NCI-H1436 treated with DMSO at 0.1 percent for 48 hours (cell line): Measurements from ENCODE around the gene RIT1.
A peak's percentile ranks its signal among the peaks of the same experiment; 100 is the strongest.

Experiments
- DNase-seq: peaks from one replicate; lab custom pipeline; 2025; lab: John Stamatoyannopoulos, UW

The RIT1 gene

DNA sequence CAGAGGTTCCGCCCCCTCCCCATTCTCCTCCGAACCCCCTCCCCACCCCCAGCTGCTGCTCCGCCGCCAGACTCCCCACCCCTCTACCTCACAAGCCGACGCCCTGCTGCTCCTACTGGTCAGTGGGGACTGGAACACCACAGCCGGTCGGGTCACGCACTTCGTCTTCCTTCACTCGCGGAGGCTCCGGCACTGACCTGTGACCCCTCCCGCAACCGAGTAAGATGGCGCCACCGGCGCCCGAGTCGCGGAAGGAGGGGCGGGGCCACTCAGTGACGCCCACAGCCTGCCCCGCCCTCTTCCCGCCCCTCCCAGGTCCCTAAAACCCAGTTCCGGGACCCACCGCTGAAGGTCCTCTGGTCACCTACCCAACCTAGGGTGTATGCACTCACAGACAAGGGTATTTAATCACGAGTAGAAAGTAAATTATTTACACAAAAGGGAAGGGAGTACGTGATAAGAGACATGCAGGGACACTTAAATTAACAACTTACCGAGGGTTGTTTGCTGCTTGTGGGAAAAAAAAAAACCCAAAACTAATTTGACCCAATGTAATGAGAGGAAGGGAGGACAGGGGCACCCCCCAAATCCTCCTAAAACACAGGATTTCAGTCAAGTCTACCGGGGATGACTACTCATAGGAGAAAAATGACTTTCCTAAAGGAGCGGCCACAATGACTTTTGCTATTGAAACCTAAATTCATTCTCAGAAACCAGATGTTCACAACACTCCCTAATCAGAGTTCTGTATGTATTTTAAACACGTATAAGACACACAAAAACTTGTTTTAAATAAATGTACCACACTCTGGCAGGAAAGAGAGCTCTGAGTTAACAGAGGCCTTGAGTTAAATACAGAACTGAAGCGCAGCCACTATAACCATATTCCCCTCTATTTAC lies at the start of gene RIT1:
Gene RIT1 (minus strand): TSS at position 194 of the 900 bp plus-strand sequence. CDS start 588 bp downstream, outside the sequence.
- no peak for DNase-seq

GRCh38 chr1:155960081-155960745 lies 49.1 kb upstream of the RIT1 start:
- no peak for DNase-seq

DNA sequence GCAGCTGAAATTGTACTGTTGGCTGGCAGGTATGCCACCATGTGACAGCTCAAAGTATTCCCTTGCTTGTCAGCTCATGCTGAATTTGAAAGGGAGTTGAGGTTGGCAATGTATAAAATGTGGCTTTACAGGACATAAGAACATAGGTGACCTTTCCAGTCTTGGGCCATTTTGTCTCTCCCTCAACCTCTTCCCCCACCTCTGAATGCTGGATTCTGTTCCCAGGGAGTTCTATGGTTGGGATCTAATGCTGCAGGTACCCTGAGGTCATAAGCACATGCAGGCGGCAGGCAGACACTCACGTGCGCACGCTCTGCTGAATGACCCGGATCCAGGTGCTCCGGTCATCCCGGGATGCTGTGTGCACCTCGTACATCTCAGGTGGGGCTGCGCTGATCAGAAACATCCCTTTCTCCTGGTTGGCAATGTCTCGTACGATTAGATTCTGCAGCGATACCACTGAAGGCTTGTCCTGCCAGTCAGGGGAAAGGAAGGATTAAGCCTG lies 46.3 kb upstream of the RIT1 start:
- DNase-seq, result no peak

DNA sequence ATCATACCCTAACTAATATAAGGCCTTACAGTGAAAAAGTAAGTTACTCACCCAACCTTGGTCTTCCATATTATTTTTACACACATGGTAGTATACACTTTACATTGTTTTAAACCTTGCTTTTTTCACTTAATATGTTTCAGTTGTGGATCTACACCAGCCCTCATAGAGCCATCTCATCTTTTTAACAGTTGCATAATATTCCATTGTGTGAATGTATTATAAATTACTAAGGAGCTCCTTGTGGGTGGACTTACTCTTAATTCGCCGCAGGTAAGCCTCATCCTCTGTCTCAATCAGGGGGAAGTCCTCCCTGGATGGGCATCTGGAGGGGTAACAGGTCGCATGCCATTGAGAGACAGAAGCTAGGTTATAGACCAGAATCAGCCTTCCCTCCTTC lies 43.5 kb upstream of the RIT1 start:
- no peak for DNase-seq

- DNase-seq, result no peak
Measured at GRCh38 chr1:155952505-155952890, 41.3 kb upstream of the RIT1 start.

DNA sequence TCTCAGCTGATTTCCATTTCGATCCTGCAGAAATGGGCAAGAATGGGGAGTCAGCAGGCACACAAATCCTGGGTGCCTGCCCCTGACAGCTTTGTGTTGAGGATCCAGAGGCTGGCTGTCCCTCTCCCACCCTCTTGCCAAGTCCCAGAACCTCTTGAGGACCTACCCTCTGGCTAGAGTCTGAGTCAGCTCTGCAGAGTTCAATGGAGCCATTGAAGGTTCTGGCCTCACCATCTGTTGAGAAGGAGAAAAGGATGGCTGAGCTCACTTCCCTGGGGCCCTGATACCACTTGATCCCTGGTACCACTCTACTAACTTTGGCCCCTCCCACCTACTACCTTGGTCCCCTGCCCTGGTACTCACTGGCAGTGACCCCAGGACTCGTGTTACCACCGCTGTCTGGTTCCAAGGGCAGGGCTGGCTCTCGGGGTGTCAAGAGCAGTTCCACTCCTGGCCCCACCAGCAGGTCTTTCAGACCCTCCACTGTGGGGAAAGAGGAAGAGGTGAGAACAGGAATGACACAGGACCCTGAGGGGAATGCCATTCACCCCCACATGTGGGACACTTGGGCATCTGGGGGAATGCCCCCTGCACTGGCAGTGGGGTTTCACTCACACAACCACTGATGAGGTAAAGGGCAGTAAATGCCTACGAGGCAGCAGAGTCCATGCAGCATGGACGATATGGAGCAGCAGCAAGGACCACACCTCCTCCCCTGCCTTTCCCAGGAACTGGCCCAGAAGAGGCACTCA lies 40.8 kb upstream of the RIT1 start:
- no peak for DNase-seq

DNA sequence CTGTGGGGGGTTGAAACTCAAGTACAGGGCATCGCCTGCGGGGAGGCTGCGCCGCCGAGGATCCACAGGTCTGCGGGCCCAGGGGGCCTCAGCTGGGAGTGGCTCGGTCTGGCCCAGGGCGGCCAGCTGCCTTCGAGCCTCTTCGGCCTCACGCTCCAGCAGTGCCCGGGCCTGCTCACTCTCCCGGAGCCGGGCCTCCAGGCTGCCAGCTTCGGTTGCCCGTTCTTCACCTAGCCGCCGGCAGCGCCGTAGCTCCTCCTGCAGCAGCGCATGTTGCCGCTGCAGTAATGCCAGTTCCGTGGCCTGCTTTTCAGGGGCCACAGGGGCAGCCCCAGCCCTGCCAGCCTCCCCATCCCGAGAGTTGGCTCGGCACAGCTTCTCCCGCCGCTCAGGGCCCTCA lies 39.7 kb upstream of the RIT1 start:
- DNase-seq, result no peak

DNA sequence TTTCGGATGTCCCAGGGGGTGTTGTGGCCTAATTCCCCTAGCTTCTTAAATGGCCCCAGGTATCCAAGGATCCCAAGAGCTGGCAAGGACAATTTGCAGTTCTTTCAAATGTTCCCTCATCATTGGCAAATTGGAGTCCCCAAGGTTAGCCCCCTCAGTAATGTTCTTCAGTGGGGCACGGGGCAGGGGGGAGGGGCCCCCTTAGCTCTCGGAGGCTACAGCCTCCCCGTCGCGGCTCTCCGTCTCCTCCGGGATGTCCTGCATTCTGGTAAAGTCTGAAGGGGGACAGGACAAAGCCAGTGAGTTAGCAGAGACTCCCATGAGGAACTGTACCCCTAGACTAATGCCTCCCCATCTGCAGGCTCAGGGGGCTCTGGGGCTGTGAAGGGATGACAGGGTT lies 36.6 kb upstream of the RIT1 start:
- no peak for DNase-seq

GRCh38 chr1:155947292-155947691 lies 36.1 kb upstream of the RIT1 start:
- no peak for DNase-seq

DNA sequence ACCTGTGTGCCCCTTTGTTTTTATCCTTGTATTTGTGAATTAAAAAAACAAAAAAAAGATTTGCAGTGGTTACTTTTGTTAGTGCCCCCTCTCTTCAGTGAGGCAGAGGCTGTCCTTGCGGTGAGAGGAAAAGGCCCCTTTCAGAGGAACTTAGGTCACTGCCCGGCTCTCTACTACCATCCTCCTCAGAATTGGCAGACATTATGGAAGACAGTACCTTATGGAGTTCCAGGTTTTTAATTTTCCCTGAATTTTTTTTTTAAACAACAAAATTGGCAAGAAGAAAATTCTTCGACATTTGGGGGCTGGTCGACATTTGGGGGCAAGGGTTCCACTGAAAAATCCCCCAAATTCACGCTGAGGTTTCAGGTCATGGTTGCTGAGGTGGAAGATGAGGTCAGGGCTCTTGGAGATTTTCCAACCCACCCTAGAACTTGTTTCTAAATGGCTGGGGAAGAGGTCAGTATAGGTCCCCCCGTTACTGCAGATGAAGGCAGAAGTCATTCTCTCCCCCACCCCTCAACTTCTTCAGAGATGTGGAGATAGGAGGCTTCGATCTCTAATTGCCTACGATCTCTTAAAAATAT lies 35.6 kb upstream of the RIT1 start:
- no peak for DNase-seq

DNA sequence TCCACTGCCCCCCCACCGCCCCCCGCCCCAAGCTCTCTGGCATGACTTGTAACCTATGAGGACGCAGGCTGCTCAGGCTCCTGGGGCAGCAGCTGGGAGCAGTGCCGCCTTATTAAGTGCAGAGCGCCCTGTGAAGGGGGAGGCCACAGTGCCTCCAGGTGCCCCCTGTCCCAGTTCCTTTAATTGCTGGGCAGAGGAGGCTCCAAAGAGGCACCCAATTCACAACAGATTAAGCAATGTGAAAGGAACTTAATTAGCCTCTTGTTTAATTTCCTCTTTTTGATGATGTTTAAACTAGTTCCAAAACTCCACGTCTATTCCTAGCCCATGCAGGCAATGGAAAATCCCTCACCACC lies 33.3 kb upstream of the RIT1 start:
- DNase-seq, result no peak

- DNase-seq, result no peak
Measured at GRCh38 chr1:155942578-155943141, 31.5 kb upstream of the RIT1 start.

DNA sequence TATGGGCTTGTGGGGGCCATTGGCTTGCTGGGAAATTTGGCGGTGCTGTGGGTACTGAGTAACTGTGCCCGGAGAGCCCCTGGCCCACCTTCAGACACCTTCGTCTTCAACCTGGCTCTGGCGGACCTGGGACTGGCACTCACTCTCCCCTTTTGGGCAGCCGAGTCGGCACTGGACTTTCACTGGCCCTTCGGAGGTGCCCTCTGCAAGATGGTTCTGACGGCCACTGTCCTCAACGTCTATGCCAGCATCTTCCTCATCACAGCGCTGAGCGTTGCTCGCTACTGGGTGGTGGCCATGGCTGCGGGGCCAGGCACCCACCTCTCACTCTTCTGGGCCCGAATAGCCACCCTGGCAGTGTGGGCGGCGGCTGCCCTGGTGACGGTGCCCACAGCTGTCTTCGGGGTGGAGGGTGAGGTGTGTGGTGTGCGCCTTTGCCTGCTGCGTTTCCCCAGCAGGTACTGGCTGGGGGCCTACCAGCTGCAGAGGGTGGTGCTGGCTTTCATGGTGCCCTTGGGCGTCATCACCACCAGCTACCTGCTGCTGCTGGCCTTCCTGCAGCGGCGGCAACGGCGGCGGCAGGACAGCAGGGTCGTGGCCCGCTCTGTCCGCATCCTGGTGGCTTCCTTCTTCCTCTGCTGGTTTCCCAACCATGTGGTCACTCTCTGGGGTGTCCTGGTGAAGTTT lies 30.8 kb upstream of the RIT1 start:
- DNase-seq, result no peak

GRCh38 chr1:155940993-155941844 lies 30.1 kb upstream of the RIT1 start, which contains the start of gene RXFP4:
Gene RXFP4 (plus strand): TSS chr1:155941638. CDS start chr1:155941710, 72 bp downstream.
- no peak for DNase-seq

- DNase-seq, result no peak
Measured at GRCh38 chr1:155940482-155940992, 29.4 kb upstream of the RIT1 start.

- peak; percentile 32 for DNase-seq
Measured at GRCh38 chr1:155938220-155938627, 27.1 kb upstream of the RIT1 start.

GRCh38 chr1:155934936-155935590 lies 23.9 kb upstream of the RIT1 start:
- DNase-seq, result no peak

GRCh38 chr1:155934097-155934935 lies 23.2 kb upstream of the RIT1 start, which contains the start of gene KHDC4:
Gene KHDC4 (minus strand): TSS chr1:155934413. CDS start chr1:155934373, 40 bp downstream.
- DNase-seq, result peak; percentile 97
